ENCODE data around the gene PRELID3B.
A peak's percentile ranks its signal among the peaks of the same experiment; 100 is the strongest.

The PRELID3B gene

GRCh38 chr20:59042151-59042795 lies at the start of gene PRELID3B:
Gene PRELID3B, minus strand, starts transcription at chr20:59042786. Its CDS starts 56 bp downstream, at chr20:59042730.
- peak; percentile 8 for DNase-seq (ENCODE audit: low read depth)

GRCh38 chr20:59087829-59088433 lies 45.3 kb upstream of the PRELID3B start:
- peak; percentile 44 for DNase-seq (ENCODE audit: low read depth)

- DNase-seq (ENCODE audit: low read depth), result no peak
These were observed 44.3 kb upstream of the PRELID3B start for GRCh38 chr20:59086923-59087322.

GRCh38 chr20:59084041-59084850 lies 41.7 kb upstream of the PRELID3B start:
- no peak for DNase-seq (ENCODE audit: low read depth)

GRCh38 chr20:59082981-59083380 lies 40.4 kb upstream of the PRELID3B start:
- DNase-seq (ENCODE audit: low read depth), result peak; percentile 31

GRCh38 chr20:59082077-59082740 lies 39.6 kb upstream of the PRELID3B start:
- DNase-seq (ENCODE audit: low read depth), result peak; percentile 17

- DNase-seq (ENCODE audit: low read depth), result no peak
These were observed 38.5 kb upstream of the PRELID3B start for GRCh38 chr20:59081036-59081435.

- no peak for DNase-seq (ENCODE audit: low read depth)
These were observed 35.6 kb upstream of the PRELID3B start for GRCh38 chr20:59078231-59078630.

GRCh38 chr20:59077705-59078104 lies 35.1 kb upstream of the PRELID3B start:
- DNase-seq (ENCODE audit: low read depth), result no peak

GRCh38 chr20:59075934-59076508 lies 33.4 kb upstream of the PRELID3B start:
- DNase-seq (ENCODE audit: low read depth), result no peak

- peak; percentile 82 for DNase-seq (ENCODE audit: low read depth)
These were observed 31.9 kb upstream of the PRELID3B start for GRCh38 chr20:59074456-59074855.

GRCh38 chr20:59073582-59073981 lies 31.0 kb upstream of the PRELID3B start:
- DNase-seq (ENCODE audit: low read depth), result no peak

GRCh38 chr20:59071216-59071615 lies 28.6 kb upstream of the PRELID3B start:
- no peak for DNase-seq (ENCODE audit: low read depth)

- no peak for DNase-seq (ENCODE audit: low read depth)
These were observed 26.4 kb upstream of the PRELID3B start for GRCh38 chr20:59069026-59069425.

GRCh38 chr20:59068534-59068933 lies 25.9 kb upstream of the PRELID3B start:
- DNase-seq (ENCODE audit: low read depth), result no peak

- no peak for DNase-seq (ENCODE audit: low read depth)
These were observed 21.7 kb upstream of the PRELID3B start for GRCh38 chr20:59064214-59064722.

GRCh38 chr20:59063358-59064213 lies 21.0 kb upstream of the PRELID3B start:
- DNase-seq (ENCODE audit: low read depth), result peak; percentile 95

- DNase-seq (ENCODE audit: low read depth), result no peak
These were observed 19.5 kb upstream of the PRELID3B start for GRCh38 chr20:59062081-59062480.

GRCh38 chr20:59055302-59055701 lies 12.7 kb upstream of the PRELID3B start:
- peak; percentile 48 for DNase-seq (ENCODE audit: low read depth)

GRCh38 chr20:59051666-59052185 lies 9.1 kb upstream of the PRELID3B start:
- no peak for DNase-seq (ENCODE audit: low read depth)

- DNase-seq (ENCODE audit: low read depth), result no peak
These were observed 7.9 kb upstream of the PRELID3B start for GRCh38 chr20:59050437-59050836.
